Neuronal stem cell (in vitro differentiated cells): ENCODE measurements around the gene H1-8. TPM values are rescaled to one million over a fixed set of nuclear protein-coding genes. Genes with fewer than 3 reads are reported as not detected.

Source experiments
- DNase-seq: peaks from one replicate; pipeline ENCODE4 v3.0.0-alpha.2; 2013; ENCODE audit warnings: low spot score
- H2AFZ ChIP-seq: one replicate; pipeline ENCODE4 v1.6.1; 2013; ENCODE audit warnings: mild to moderate bottlenecking, low read length, inconsistent platforms
- H2AK5ac ChIP-seq: 2 replicates; pipeline ENCODE4 v1.6.1; 2013; ENCODE audit warnings: low read depth, mild to moderate bottlenecking, inconsistent platforms, low read length, moderate library complexity, mixed read lengths
- H2BK120ac ChIP-seq: 2 replicates; pipeline ENCODE4 v1.6.1; 2013; ENCODE audit warnings: low read depth, mild to moderate bottlenecking, inconsistent platforms, low read length, moderate library complexity, mixed read lengths
- H2BK12ac ChIP-seq: one replicate; pipeline ENCODE4 v1.6.1; 2013; ENCODE audit warnings: low read length, inconsistent platforms
- H2BK15ac ChIP-seq: 2 replicates; pipeline ENCODE4 v1.6.1; 2013; ENCODE audit warnings: mild to moderate bottlenecking, low read length, inconsistent platforms, mixed read lengths
- H2BK5ac ChIP-seq: one replicate; pipeline ENCODE4 v1.6.1; 2013; ENCODE audit warnings: inconsistent platforms, mild to moderate bottlenecking, low read length, moderate library complexity
- H3K14ac ChIP-seq: one replicate; pipeline ENCODE4 v1.6.1; 2013; ENCODE audit warnings: low read length, inconsistent platforms
- H3K18ac ChIP-seq: 2 replicates; pipeline ENCODE4 v1.6.1; 2013; ENCODE audit warnings: low read length, inconsistent platforms
- H3K23ac ChIP-seq: 2 replicates; pipeline ENCODE4 v1.6.1; 2013; ENCODE audit warnings: low read depth, mild to moderate bottlenecking, mixed read lengths, low read length, inconsistent platforms; ENCODE audit not compliant: poor library complexity
- H3K27ac ChIP-seq: replicated peaks from 3 replicates; pipeline ENCODE4 v1.5.1; 2013; ENCODE audit warnings: low read length, inconsistent platforms
- H3K27me3 ChIP-seq, 3 experiments: 2 replicates each; pipeline ENCODE4 v1.6.1; 2013; ENCODE audit warnings: low read length in 3 of 3, mild to moderate bottlenecking in 2 of 3, inconsistent platforms in 1 of 3, low read depth in 1 of 3, mixed read lengths in 1 of 3, moderate library complexity in 1 of 3; ENCODE audit not compliant: control insufficient read depth in 3 of 3, insufficient read depth in 3 of 3
- H3K36me3 ChIP-seq, 2 donors: replicated peaks in 1 of 2; 2 replicates each; pipeline ENCODE4 v1.6.1; 2013; ENCODE audit warnings: low read length in 2 of 2; ENCODE audit not compliant: control insufficient read depth in 2 of 2, insufficient read depth in 2 of 2
- H3K4ac ChIP-seq: 2 replicates; pipeline ENCODE4 v1.6.1; 2013; ENCODE audit warnings: inconsistent platforms, mild to moderate bottlenecking, low read length, moderate library complexity
- H3K4me1 ChIP-seq, 2 donors: 1 replicate in 1 of 2; 2 replicates in 1 of 2; pipeline ENCODE4 v1.6.1; 2013; ENCODE audit warnings: low read length in 2 of 2, low read depth in 1 of 2; ENCODE audit not compliant: control insufficient read depth in 2 of 2, insufficient read depth in 1 of 2
- H3K4me2 ChIP-seq: one replicate; pipeline ENCODE4 v1.6.1; 2013; ENCODE audit warnings: mild to moderate bottlenecking, low read length, inconsistent platforms; ENCODE audit not compliant: insufficient read depth, poor library complexity, severe bottlenecking
- H3K4me3 ChIP-seq, 2 donors: 2 replicates each; pipeline ENCODE4 v1.5.1; 2013; ENCODE audit warnings: low read length in 2 of 2, mild to moderate bottlenecking in 2 of 2, inconsistent platforms in 1 of 2, moderate library complexity in 1 of 2
- H3K79me1 ChIP-seq: one replicate; pipeline ENCODE4 v1.6.1; 2013; ENCODE audit warnings: low read depth, mild to moderate bottlenecking, inconsistent platforms, low read length, moderate library complexity
- H3K9ac ChIP-seq: one replicate; pipeline ENCODE4 v1.6.1; 2013; ENCODE audit warnings: mild to moderate bottlenecking, low read depth, low read length, inconsistent platforms; ENCODE audit not compliant: poor library complexity
- H3K9me3 ChIP-seq, 2 donors: replicated peaks in 1 of 2; 2 replicates each; pipeline versions ENCODE3 to v1.6.1; 2013; ENCODE audit warnings: low read length in 2 of 2, mild to moderate bottlenecking in 2 of 2, inconsistent platforms in 1 of 2, low read depth in 1 of 2, mixed read lengths in 1 of 2, moderate library complexity in 1 of 2; ENCODE audit not compliant: control insufficient read depth in 2 of 2, insufficient read depth in 1 of 2
- H4K8ac ChIP-seq: one replicate; pipeline ENCODE4 v1.6.1; 2013; ENCODE audit warnings: low read depth, mild to moderate bottlenecking, inconsistent platforms, low read length, moderate library complexity
- H4K91ac ChIP-seq: one replicate; pipeline ENCODE4 v1.6.1; 2013; ENCODE audit warnings: low read length, low read depth, mild to moderate bottlenecking, inconsistent platforms; ENCODE audit not compliant: poor library complexity
- WGBS, 2 donors: extraction: QIAGEN DNeasy Blood & Tissue Kit; methylation state at CpG; one replicate each; pipeline ENCODE4 v1.1.7; 2013; ENCODE audit warnings: missing lambda C conversion rate in 2 of 2, mixed read lengths in 1 of 2; ENCODE audit not compliant: insufficient read length in 2 of 2, insufficient replicate concordance in 1 of 2; ENCODE audit errors: extremely low coverage in 2 of 2; 5-methylcytosine and 5-hydroxymethylcytosine counted together
- small RNA-seq: library from polyadenylated mRNA; stranded (forward); fragments of <200 nt; extraction: miRNeasy Mini kit (QIAGEN cat#:217004); gene quantifications from one replicate; pipeline ENCODE3, GENCODE V24; 2013; ENCODE audit not compliant: insufficient read depth

H1-8 gene

DNA sequence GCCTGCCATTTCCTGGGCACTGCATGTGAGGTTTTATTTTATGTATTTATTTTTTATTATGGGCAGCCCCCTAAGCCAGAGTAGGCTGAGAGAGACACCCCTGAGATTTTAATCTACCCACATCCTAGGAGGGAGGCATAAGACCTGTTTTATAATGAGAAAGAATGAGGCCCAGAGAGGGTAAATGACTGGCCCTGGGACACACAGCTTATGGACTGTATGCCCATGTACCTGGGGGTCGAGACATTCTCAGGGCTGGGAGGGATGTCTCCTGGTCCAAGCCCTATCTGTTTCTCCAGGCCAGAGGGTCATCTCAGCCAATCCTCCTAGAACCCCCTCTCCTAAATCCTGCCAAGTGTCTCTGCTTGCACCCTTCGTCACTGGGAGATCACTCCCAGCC lies 57.4 kb downstream of the H1-8 start:
- H3K9me3 ChIP-seq = peaks cover 0 to 5% of the 10 kb centered on the region in 2 donors
- peaks cover 10% of the 10 kb centered on the region for H3K79me1 ChIP-seq
- H2AK5ac ChIP-seq = peak overlapping the region; percentile 73
- no CpG with 5 or more reads among the region's 2 CpGs for WGBS, 2 donors
- H4K91ac ChIP-seq = no peak overlapping the region
- H3K4me1 ChIP-seq = peaks cover 55 to 57% of the 10 kb centered on the region in 2 donors
- H2BK5ac ChIP-seq = no peak overlapping the region
- no peak overlapping the region for H3K4me2 ChIP-seq
- H3K36me3 ChIP-seq = no peaks in the 10 kb centered on the region
- no peak overlapping the region for H3K23ac ChIP-seq
- no peak for DNase-seq
- H3K4ac ChIP-seq = no peak overlapping the region
- no peak overlapping the region for H2BK15ac ChIP-seq
- H2BK120ac ChIP-seq = no peak overlapping the region
- H2BK12ac ChIP-seq = no peak overlapping the region
- peaks cover 0 to 12% (median 6%) of the 10 kb centered on the region in 3 experiments for H3K27me3 ChIP-seq
- H4K8ac ChIP-seq = no peak overlapping the region
- H3K27ac ChIP-seq = no peak overlapping the region
- no peak overlapping the region for H3K18ac ChIP-seq
- no peak overlapping the region for H3K9ac ChIP-seq
- H3K14ac ChIP-seq = no peak overlapping the region
- H2AFZ ChIP-seq = no peak overlapping the region
- no peak overlapping the region for H3K4me3 ChIP-seq

Small RNA genes within 50 kb of the gene (small RNA-seq; reads per million reads assigned to genes)
- gene RN7SL752P = not detected
